Heart left ventricle (tissue), 16 donors: ENCODE results near the gene PRR5L. TPM values are rescaled to one million over a fixed set of nuclear protein-coding genes. Genes with fewer than 3 reads are reported as not detected.

Source experiments
- ATAC-seq, 4 donors: fragments of 200-7000 bp; cut with Tn5 transposase; one replicate each; pipeline ENCODE4 v1.9.1; 2020 to 2022; ENCODE audit warnings: moderate library complexity in 4 of 4, mild to moderate bottlenecking in 3 of 4, moderate number of reproducible peaks in 1 of 4
- DNase-seq, 5 donors: peaks; one replicate each; pipeline ENCODE4 v3.0.0-alpha.2; 2020
- H3K27ac ChIP-seq, 12 donors: fragments of 200-600 bp; sonication (generic) in 4 of 12; one replicate each; pipeline versions ENCODE4 v1.5.0 to v1.8.0; 2016 to 2022; ENCODE audit warnings: mild to moderate bottlenecking in 2 of 12
- H3K27me3 ChIP-seq, 9 donors: fragments of 200-600 bp; sonication (generic) in 2 of 9; one replicate each; pipeline versions ENCODE4 v1.5.1 to v1.8.0; 2016 to 2022; ENCODE audit warnings: mild to moderate bottlenecking in 3 of 9
- H3K36me3 ChIP-seq, 9 donors: fragments of 200-600 bp; sonication (generic) in 2 of 9; one replicate each; pipeline versions ENCODE4 v1.5.0 to v1.8.0; 2018 to 2022; ENCODE audit warnings: mild to moderate bottlenecking in 2 of 9
- H3K4me1 ChIP-seq, 12 donors: fragments of 200-600 bp; sonication (generic) in 4 of 12; one replicate each; pipeline versions ENCODE4 v1.5.0 to v1.8.0; 2016 to 2022; ENCODE audit warnings: mild to moderate bottlenecking in 3 of 12
- H3K4me3 ChIP-seq, 12 donors: fragments of 200-600 bp; sonication (generic) in 4 of 12; one replicate each; pipeline versions ENCODE4 v1.5.0 to v1.8.0; 2017 to 2022; ENCODE audit warnings: mild to moderate bottlenecking in 9 of 12, moderate library complexity in 4 of 12
- H3K9me3 ChIP-seq, 12 donors: fragments of 200-600 bp; sonication (generic) in 4 of 12; one replicate each; pipeline versions ENCODE4 v1.5.0 to v1.8.0; 2016 to 2022; ENCODE audit warnings: mild to moderate bottlenecking in 1 of 12
- CTCF ChIP-seq, 12 donors: fragments of 200-600 bp; sonication (generic) in 4 of 12; IDR thresholded peaks; one replicate each; pipeline versions ENCODE4 v1.5.0 to v1.8.0; 2018 to 2022; ENCODE audit warnings: antibody characterized with exemption in 12 of 12, mild to moderate bottlenecking in 5 of 12
- POLR2A ChIP-seq, 2 donors: fragments of 450-650 bp; IDR thresholded peaks; one replicate each; pipeline ENCODE4 v1.6.1; 2017; ENCODE audit warnings: antibody characterized with exemption in 2 of 2, mild to moderate bottlenecking in 2 of 2, moderate library complexity in 2 of 2
- WGBS, 4 donors: extraction: QIAGEN DNeasy Blood & Tissue Kit in 2 of 4; methylation state at CpG; one replicate each; pipeline versions ENCODE4 v1.1.5 to v1.1.7; 2013 to 2018; 5-methylcytosine and 5-hydroxymethylcytosine counted together
- intact Hi-C, 10 donors: fragments of 100-400 bp; cut with DNase I; formaldehyde crosslinking; loops; one replicate each; pipeline versions ENCODE4 v1.11.1 to v1.14.2; 2022
- polyA plus RNA-seq, 2 donors: library from polyadenylated mRNA; stranded (reverse); fragments of 200-250 nt; gene quantifications; one replicate each; pipeline ENCODE4 v1.2.3, GENCODE V29; 2013
- total RNA-seq, 9 donors: library from RNA; depleted of rRNA in 2 of 9; stranded (reverse); fragments of >200 nt in 2 of 9; fragmentation: NEBNext Ultra II Directional in 3 of 9; extraction: Animal tissue kit (Norgen Biotek cat#: 25700) in 3 of 9; gene quantifications; one replicate each; pipeline versions ENCODE4 v1.1.0 to v1.2.4, GENCODE V29; 2016 to 2023
- donor health status: ischemic (EF 13 %, LVEDD 7.1; RV severe dilation, severe dysfunction).
- donor health status: healthy with polysubstance abuse.
- donor health status: DM: no; HTN: yes; CAD: no.
- donor health status: DM: no; HTN: no; CAD: no.
- donor health status: ischemic (EF 25% LVEDD 6.9; RV normal size, moderate dysfunction).
- donor health status: ischemic (EF 25% LVEDD 5.7; RV mildly dilated, moderate dysfunction).
- donor health status: healthy.
- donor health status: DM: yes; HTN: yes; CAD: no.
- donor health status: ischemic (EF 35%, LVEDD 5.7; RV mildly dilated, moderate dysfunction).
- donor health status: nonischemic (EF 11% LVEDD 7.7; RV severe dilation, severe dysfunction).
- donor health status: DM: yes; HTN: yes; CAD: no.
- donor health status: PGD.
- donor health status: ischemic (EF 29% LVEDD 5.4; RV normal size, mild dysfunction).
- donor health status: nonischemic (EF 23%, LVEDD 6.1; RV moderate dilation, normal function).

The PRR5L gene
- total and polyA plus RNA-seq, 11 donors = 0.61 to 17.8 (median 3.1) TPM

- no peak for DNase-seq
- 83 to 93% (median 89%) methylated on average over 2 of the region's 2 CpGs for WGBS, 4 donors
- intact Hi-C loops = no loop called here
- Histone ChIP-seq H3K4me3 (no peak overlapping the region), H3K4me1 (peaks cover 0 to 17% (median 0%) of the 10 kb centered on the region in 12 donors), H3K36me3 (peaks cover 0 to 53% (median 2%) of the 10 kb centered on the region in 9 donors), H3K9me3 (no peaks in the 10 kb centered on the region), H3K27me3 (no peaks in the 10 kb centered on the region), H3K27ac (peak overlapping the region in 4 of 12 donors; percentile 17 to 66 (median 39))
- no peak for TF ChIP-seq CTCF (IDR thresholded peaks at IDR 0.05)
- TF ChIP-seq POLR2A (IDR thresholded peaks at IDR 0.05) = no peak
- ATAC-seq = no peak
Observed at GRCh38 chr11:36432093-36432469, 136.0 kb downstream of the PRR5L start.

- Histone ChIP-seq H3K9me3 (no peaks in the 10 kb centered on the region), H3K4me3 (no peak overlapping the region), H3K27ac (no peak overlapping the region), H3K27me3 (no peaks in the 10 kb centered on the region), H3K4me1 (peaks cover 0 to 11% (median 0%) of the 10 kb centered on the region in 12 donors), H3K36me3 (peaks cover 0 to 60% (median 2%) of the 10 kb centered on the region in 9 donors)
- TF ChIP-seq CTCF (IDR thresholded peaks at IDR 0.05) (no peak), POLR2A (IDR thresholded peaks at IDR 0.05) (no peak)
- ATAC-seq (no peak), DNase-seq (no peak)
- intact Hi-C loops = no loop called here
- WGBS, 4 donors = 81 to 84% (median 84%) methylated on average over 4 of the region's 4 CpGs
Observed at GRCh38 chr11:36432738-36433137, 136.7 kb downstream of the PRR5L start.

- peaks cover 0 to 6% (median 0%) of the 10 kb centered on the region in 12 donors for H3K4me1 ChIP-seq
- DNase-seq = no peak
- peaks cover 0 to 89% (median 2%) of the 10 kb centered on the region in 9 donors for H3K36me3 ChIP-seq
- H3K4me3 ChIP-seq = no peak overlapping the region
- no peak for ATAC-seq
- H3K9me3 ChIP-seq = no peaks in the 10 kb centered on the region
- TF ChIP-seq POLR2A (IDR thresholded peaks at IDR 0.05) (no peak), CTCF (IDR thresholded peaks at IDR 0.05) (no peak)
- intact Hi-C loops = no loop called here
- no peaks in the 10 kb centered on the region for H3K27me3 ChIP-seq
- 86 to 93% (median 89%) methylated on average over 4 to 5 of the region's 5 CpGs for WGBS, 4 donors
- no peak overlapping the region for H3K27ac ChIP-seq
Observed at GRCh38 chr11:36436064-36436463, 140.0 kb downstream of the PRR5L start.

- DNase-seq (no peak), ATAC-seq (no peak)
- intact Hi-C loops = no loop called here
- Histone ChIP-seq H3K4me1 (peaks cover 0 to 4% (median 0%) of the 10 kb centered on the region in 12 donors), H3K9me3 (no peaks in the 10 kb centered on the region), H3K36me3 (peaks cover 0 to 93% (median 2%) of the 10 kb centered on the region in 9 donors), H3K27ac (no peak overlapping the region), H3K27me3 (no peaks in the 10 kb centered on the region), H3K4me3 (no peak overlapping the region)
- no peak for TF ChIP-seq CTCF (IDR thresholded peaks at IDR 0.05)
- no peak for TF ChIP-seq POLR2A (IDR thresholded peaks at IDR 0.05)
- 50 to 100% (median 97%) methylated on average over 2 of the region's 2 CpGs for WGBS, 4 donors
Observed at GRCh38 chr11:36436589-36436988, 140.5 kb downstream of the PRR5L start.
